Neural cell (in vitro differentiated cells): ENCODE data around the gene EXOC2. TPM values are rescaled to one million over a fixed set of nuclear protein-coding genes. Genes with fewer than 3 reads are reported as not detected.

Source experiments
- H2AFZ ChIP-seq: fragments of 200-600, 300-800 bp; sonication (generic), shearing (Covaris generic); 2 replicates; pipeline ENCODE4 v1.6.0; 2014; ENCODE audit warnings: low read depth, mild to moderate bottlenecking, antibody characterized with exemption, low read length, moderate library complexity
- H3F3A ChIP-seq: fragments of 200-600 bp; shearing (Covaris generic); 2 replicates; pipeline ENCODE4 v1.6.1; 2016; ENCODE audit warnings: mild to moderate bottlenecking, moderate library complexity, mixed read lengths, antibody characterized with exemption, low read length; ENCODE audit not compliant: insufficient read depth, poor library complexity, severe bottlenecking
- H3K27ac ChIP-seq: fragments of 200-600, 300-800 bp; sonication (generic), shearing (Covaris generic); 2 replicates; pipeline ENCODE4 v1.5.1; 2014; ENCODE audit warnings: mild to moderate bottlenecking, low read length, moderate library complexity
- H3K27me3 ChIP-seq: fragments of 300-800, 200-600 bp; sonication (generic), shearing (Covaris generic); 2 replicates; pipeline ENCODE4 v1.6.0; 2014; ENCODE audit warnings: mild to moderate bottlenecking, low read depth, low read length, moderate library complexity; ENCODE audit not compliant: insufficient read depth
- H3K36me3 ChIP-seq: fragments of 300-800, 200-600 bp; sonication (generic), shearing (Covaris generic); 2 replicates; pipeline ENCODE4 v1.5.1; 2014; ENCODE audit warnings: mild to moderate bottlenecking, antibody characterized with exemption, low read length, moderate library complexity; ENCODE audit not compliant: insufficient read depth
- H3K4me2 ChIP-seq: fragments of 300-800, 200-600 bp; sonication (generic), shearing (Covaris generic); 2 replicates; pipeline ENCODE4 v1.6.0; 2014; ENCODE audit warnings: mild to moderate bottlenecking, low read length
- H3K4me3 ChIP-seq: fragments of 300-800, 200-600 bp; sonication (generic), shearing (Covaris generic); 2 replicates; pipeline ENCODE4 v1.5.1; 2014; ENCODE audit warnings: mild to moderate bottlenecking, low read length, moderate library complexity
- H3K79me2 ChIP-seq: fragments of 200-600 bp; shearing (Covaris generic); replicated peaks from 2 replicates; pipeline ENCODE4 v1.6.0; 2014; ENCODE audit warnings: mild to moderate bottlenecking, low read length, moderate library complexity; ENCODE audit not compliant: insufficient read depth
- H3K9ac ChIP-seq: fragments of 300-800, 200-600 bp; sonication (generic), shearing (Covaris generic); 2 replicates; pipeline ENCODE4 v1.6.1; 2016; ENCODE audit warnings: mild to moderate bottlenecking, low read length, mixed read lengths
- H3K9me2 ChIP-seq: fragments of 200-600 bp; shearing (Covaris generic); 2 replicates; pipeline ENCODE4 v1.6.1; 2016; ENCODE audit warnings: mild to moderate bottlenecking, low read length, mixed read lengths; ENCODE audit not compliant: insufficient read depth
- H3K9me3 ChIP-seq: fragments of 200-600, 300-800 bp; sonication (generic), shearing (Covaris generic); 2 replicates; pipeline ENCODE4 v1.6.1; 2016; ENCODE audit warnings: mild to moderate bottlenecking, mixed run types, low read length, moderate library complexity, mixed read lengths
- H4K20me1 ChIP-seq: fragments of 200-600 bp; shearing (Covaris generic); 2 replicates; pipeline ENCODE4 v1.6.1; 2016; ENCODE audit warnings: mild to moderate bottlenecking, mixed run types; ENCODE audit not compliant: insufficient read depth
- EP300 ChIP-seq: fragments of 450-650 bp; conservative IDR thresholded peaks from 2 replicates; pipeline ENCODE4 v1.6.1; 2014; ENCODE audit warnings: antibody characterized with exemption, mild to moderate bottlenecking, moderate library complexity; ENCODE audit not compliant: poor library complexity, severe bottlenecking
- EZH2 ChIP-seq: fragments of 200-600, 300-800 bp; shearing (Covaris generic), sonication (generic); IDR thresholded peaks from 2 replicates; pipeline ENCODE4 v1.6.1; 2014; ENCODE audit warnings: antibody characterized with exemption, low read length, borderline replicate concordance, mild to moderate bottlenecking; ENCODE audit not compliant: insufficient read depth, poor library complexity, severe bottlenecking
- POLR2AphosphoS5 ChIP-seq: IDR thresholded peaks from 2 replicates; pipeline ENCODE4 v1.6.1; 2012
- SMC3 ChIP-seq: fragments of 450-650 bp; conservative IDR thresholded peaks from 2 replicates; pipeline ENCODE4 v1.6.1; 2014; ENCODE audit warnings: antibody characterized with exemption, mild to moderate bottlenecking, moderate library complexity; ENCODE audit not compliant: poor library complexity
- TAF1 ChIP-seq: IDR thresholded peaks from 2 replicates; pipeline ENCODE4 v1.6.1; 2012; ENCODE audit warnings: low read depth
- polyA plus RNA-seq: library from polyadenylated mRNA; depleted of rRNA; stranded (reverse); fragments of >200 nt; gene quantifications from 2 replicates; pipeline ENCODE4 v1.2.3, GENCODE V29; 2014
- TF ChIP-seq, protein P1 (sequence below): IDR thresholded peaks from 2 replicates; pipeline ENCODE4 v1.6.1; 2012; ENCODE audit warnings: borderline replicate concordance
- TF ChIP-seq, protein P2 (sequence below): fragments of 450-650 bp; IDR thresholded peaks from 2 replicates; pipeline ENCODE4 v1.5.1; 2014; ENCODE audit warnings: antibody characterized with exemption, mild to moderate bottlenecking, moderate library complexity; ENCODE audit not compliant: poor library complexity, severe bottlenecking

Gene EXOC2
- polyA plus RNA-seq, 1 donor from 2014 or later, result 38.6 TPM

DNA sequence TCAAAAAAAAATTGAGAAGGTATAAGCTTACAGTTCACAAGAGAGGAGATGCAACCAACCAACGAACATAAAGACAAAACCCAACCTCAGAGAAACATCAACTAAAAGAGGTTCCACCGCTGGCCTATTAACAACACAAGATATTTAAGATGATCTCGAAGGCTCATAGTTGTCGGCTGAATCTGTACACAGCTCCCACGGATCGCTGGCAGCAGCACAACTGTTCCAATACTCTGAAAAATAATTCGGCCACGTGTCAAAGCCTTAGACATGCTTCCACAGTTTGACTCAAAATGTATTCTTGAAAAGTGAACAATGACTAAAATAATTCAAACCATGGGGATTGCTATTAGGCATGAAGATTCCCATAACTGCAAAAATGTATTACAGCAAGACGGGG, 13.7 kb downstream of the EXOC2 start:
- H3F3A ChIP-seq, result no peaks in the 10 kb centered on the region
- H3K36me3 ChIP-seq, result no peaks in the 10 kb centered on the region
- no peak overlapping the region for H3K27ac ChIP-seq
- no peak overlapping the region for H3K4me2 ChIP-seq
- H3K9me2 ChIP-seq, result no peaks in the 10 kb centered on the region
- H3K4me3 ChIP-seq, result no peak overlapping the region
- no peak overlapping the region for H2AFZ ChIP-seq
- no peaks in the 10 kb centered on the region for H4K20me1 ChIP-seq
- peaks cover 35% of the 10 kb centered on the region for H3K79me2 ChIP-seq
- H3K27me3 ChIP-seq, result no peaks in the 10 kb centered on the region
- H3K9ac ChIP-seq, result no peak overlapping the region
- no peaks in the 10 kb centered on the region for H3K9me3 ChIP-seq
- TF ChIP-seq SMC3 (no peak), EZH2 (no peak)
- TF ChIP-seq, protein P1, sequence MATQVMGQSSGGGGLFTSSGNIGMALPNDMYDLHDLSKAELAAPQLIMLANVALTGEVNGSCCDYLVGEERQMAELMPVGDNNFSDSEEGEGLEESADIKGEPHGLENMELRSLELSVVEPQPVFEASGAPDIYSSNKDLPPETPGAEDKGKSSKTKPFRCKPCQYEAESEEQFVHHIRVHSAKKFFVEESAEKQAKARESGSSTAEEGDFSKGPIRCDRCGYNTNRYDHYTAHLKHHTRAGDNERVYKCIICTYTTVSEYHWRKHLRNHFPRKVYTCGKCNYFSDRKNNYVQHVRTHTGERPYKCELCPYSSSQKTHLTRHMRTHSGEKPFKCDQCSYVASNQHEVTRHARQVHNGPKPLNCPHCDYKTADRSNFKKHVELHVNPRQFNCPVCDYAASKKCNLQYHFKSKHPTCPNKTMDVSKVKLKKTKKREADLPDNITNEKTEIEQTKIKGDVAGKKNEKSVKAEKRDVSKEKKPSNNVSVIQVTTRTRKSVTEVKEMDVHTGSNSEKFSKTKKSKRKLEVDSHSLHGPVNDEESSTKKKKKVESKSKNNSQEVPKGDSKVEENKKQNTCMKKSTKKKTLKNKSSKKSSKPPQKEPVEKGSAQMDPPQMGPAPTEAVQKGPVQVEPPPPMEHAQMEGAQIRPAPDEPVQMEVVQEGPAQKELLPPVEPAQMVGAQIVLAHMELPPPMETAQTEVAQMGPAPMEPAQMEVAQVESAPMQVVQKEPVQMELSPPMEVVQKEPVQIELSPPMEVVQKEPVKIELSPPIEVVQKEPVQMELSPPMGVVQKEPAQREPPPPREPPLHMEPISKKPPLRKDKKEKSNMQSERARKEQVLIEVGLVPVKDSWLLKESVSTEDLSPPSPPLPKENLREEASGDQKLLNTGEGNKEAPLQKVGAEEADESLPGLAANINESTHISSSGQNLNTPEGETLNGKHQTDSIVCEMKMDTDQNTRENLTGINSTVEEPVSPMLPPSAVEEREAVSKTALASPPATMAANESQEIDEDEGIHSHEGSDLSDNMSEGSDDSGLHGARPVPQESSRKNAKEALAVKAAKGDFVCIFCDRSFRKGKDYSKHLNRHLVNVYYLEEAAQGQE, result no peak

DNA sequence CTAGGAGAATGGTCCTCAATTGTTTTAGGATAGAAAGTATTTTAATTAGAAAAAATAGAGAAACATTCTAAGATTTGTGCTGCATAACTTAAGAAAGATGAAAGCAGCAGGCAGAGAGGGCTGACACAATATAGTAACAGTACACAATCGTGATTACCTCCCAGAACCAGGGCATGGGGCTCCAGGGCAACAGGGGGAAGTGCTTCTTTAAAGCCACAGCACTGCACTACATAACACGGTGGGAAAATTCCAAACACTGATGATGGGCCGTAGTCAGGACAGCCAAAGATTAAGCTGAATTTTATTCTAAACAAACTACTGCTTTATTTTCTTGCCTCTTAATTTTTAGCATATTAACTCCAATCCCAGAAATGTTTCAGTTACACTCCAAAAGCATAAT, 14.4 kb downstream of the EXOC2 start:
- Histone ChIP-seq H3K4me2 (no peak overlapping the region), H3K9ac (no peak overlapping the region), H2AFZ (no peak overlapping the region), H3K79me2 (peaks cover 35% of the 10 kb centered on the region), H3K4me3 (no peak overlapping the region), H3K9me3 (no peaks in the 10 kb centered on the region), H3K27me3 (no peaks in the 10 kb centered on the region), H3K27ac (no peak overlapping the region), H4K20me1 (no peaks in the 10 kb centered on the region), H3K36me3 (no peaks in the 10 kb centered on the region), H3F3A (no peaks in the 10 kb centered on the region), H3K9me2 (no peaks in the 10 kb centered on the region)
- TF ChIP-seq EP300 (no peak), TAF1 (no peak), EZH2 (no peak), POLR2AphosphoS5 (no peak)
- TF ChIP-seq, protein P1, result no peak
- TF ChIP-seq, protein P2, sequence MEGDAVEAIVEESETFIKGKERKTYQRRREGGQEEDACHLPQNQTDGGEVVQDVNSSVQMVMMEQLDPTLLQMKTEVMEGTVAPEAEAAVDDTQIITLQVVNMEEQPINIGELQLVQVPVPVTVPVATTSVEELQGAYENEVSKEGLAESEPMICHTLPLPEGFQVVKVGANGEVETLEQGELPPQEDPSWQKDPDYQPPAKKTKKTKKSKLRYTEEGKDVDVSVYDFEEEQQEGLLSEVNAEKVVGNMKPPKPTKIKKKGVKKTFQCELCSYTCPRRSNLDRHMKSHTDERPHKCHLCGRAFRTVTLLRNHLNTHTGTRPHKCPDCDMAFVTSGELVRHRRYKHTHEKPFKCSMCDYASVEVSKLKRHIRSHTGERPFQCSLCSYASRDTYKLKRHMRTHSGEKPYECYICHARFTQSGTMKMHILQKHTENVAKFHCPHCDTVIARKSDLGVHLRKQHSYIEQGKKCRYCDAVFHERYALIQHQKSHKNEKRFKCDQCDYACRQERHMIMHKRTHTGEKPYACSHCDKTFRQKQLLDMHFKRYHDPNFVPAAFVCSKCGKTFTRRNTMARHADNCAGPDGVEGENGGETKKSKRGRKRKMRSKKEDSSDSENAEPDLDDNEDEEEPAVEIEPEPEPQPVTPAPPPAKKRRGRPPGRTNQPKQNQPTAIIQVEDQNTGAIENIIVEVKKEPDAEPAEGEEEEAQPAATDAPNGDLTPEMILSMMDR, result no peak
